ENCODE data around the gene RBM47.

DNA sequence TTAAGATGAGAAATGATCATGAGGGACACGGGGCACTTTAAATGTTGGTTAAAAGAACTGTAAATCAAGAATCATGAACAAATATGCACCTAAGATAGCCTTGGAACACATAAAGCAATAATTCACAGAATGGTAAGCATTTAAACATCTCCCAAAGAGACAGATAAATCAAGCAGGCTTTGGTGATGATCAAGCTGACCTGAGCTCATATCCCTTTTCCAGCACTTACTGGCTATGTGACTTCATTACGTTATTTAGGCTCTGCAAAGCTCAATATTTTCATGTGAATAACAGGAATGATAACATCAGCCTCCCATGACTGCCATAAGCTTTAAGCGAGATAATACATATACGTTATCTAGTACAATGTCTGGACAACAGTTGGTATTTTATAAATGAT lies 239.7 kb downstream of the RBM47 start:
- TF ChIP-seq EZH2phosphoT487 (IDR thresholded peaks at IDR 0.05; ENCODE audit: low read depth), result no peak
- TF ChIP-seq, protein P1, sequence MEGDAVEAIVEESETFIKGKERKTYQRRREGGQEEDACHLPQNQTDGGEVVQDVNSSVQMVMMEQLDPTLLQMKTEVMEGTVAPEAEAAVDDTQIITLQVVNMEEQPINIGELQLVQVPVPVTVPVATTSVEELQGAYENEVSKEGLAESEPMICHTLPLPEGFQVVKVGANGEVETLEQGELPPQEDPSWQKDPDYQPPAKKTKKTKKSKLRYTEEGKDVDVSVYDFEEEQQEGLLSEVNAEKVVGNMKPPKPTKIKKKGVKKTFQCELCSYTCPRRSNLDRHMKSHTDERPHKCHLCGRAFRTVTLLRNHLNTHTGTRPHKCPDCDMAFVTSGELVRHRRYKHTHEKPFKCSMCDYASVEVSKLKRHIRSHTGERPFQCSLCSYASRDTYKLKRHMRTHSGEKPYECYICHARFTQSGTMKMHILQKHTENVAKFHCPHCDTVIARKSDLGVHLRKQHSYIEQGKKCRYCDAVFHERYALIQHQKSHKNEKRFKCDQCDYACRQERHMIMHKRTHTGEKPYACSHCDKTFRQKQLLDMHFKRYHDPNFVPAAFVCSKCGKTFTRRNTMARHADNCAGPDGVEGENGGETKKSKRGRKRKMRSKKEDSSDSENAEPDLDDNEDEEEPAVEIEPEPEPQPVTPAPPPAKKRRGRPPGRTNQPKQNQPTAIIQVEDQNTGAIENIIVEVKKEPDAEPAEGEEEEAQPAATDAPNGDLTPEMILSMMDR (IDR thresholded peaks at IDR 0.05; ENCODE audit: low read depth, low read length), result no peak
